ENCODE results near the gene CIAO2A.
"Not testable (repeated sequence)": the region's sequence is repeated elsewhere in the genome, so short reads cannot be mapped to it uniquely, and the experiment has no call there.

CIAO2A gene

GRCh38 chr15:64096668-64097384, 3.2 kb upstream of the CIAO2A start:
- Mint-ChIP-seq H3K4me1 (peaks cover 74% of the 10 kb centered on the region), H3K27ac (peak overlapping the region; percentile 97)
- DNase-seq (ENCODE audit: low spot score in 2 of 2), result no peak

GRCh38 chr15:64095795-64096667, 2.4 kb upstream of the CIAO2A start, which contains the start of gene SNX1:
Gene SNX1 (plus strand): TSS chr15:64095982. CDS start chr15:64096014, 32 bp downstream.
- Mint-ChIP-seq H3K27ac (peak within 1 kb of the TSS; percentile 97), H3K4me3 (peak within 1 kb of the TSS; percentile 99), H3K4me1 (peaks cover 75% of the 10 kb centered on the region), H3K9me3 (no peaks in the 10 kb centered on the region), H3K36me3 (peaks cover 14% of the 10 kb centered on the region)
- DNase-seq (ENCODE audit: low spot score in 2 of 2), result peak; percentile 89 to 96
- peak; percentile 74 for ATAC-seq

More at GRCh38 chr15:64096668-64097384, 3.2 kb upstream of the CIAO2A start:
- ATAC-seq, result no peak
- peak overlapping the region; percentile 99 for H3K4me3 Mint-ChIP-seq
- H3K36me3 Mint-ChIP-seq, result peaks cover 14% of the 10 kb centered on the region
- H3K9me3 Mint-ChIP-seq, result no peaks in the 10 kb centered on the region

DNA sequence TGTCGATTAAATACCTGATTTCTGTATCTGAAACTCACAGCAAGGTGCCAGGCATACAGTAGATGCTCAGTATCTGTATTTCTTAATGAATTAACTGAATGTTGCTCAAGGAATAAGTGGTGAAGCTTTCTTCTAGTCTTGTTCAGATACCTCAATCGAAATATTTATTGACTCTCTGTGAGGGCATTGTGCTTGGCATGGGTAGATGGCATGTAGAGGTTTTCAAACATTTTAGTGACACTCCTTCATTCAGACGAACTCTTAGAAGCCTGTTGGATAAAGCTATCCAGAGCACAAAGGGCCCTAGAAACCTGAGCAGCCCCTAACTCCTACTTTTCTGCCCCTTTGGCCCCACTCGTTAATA, 1.8 kb upstream of the CIAO2A start:
- Mint-ChIP-seq H3K4me1 (peaks cover 80% of the 10 kb centered on the region), H3K4me3 (peak overlapping the region; percentile 99), H3K36me3 (peaks cover 14% of the 10 kb centered on the region)

GRCh38 chr15:64092864-64093626, 593 bp downstream of the CIAO2A start:
- H3K36me3 Mint-ChIP-seq, result peaks cover 34% of the 10 kb centered on the region
- H3K4me3 Mint-ChIP-seq, result peak overlapping the region; percentile 99
- ATAC-seq (peak; percentile 31), DNase-seq (ENCODE audit: low spot score in 2 of 2) (peak; percentile 20 to 77)
- peak overlapping the region; percentile 99 for H3K27ac Mint-ChIP-seq
- H3K9me3 Mint-ChIP-seq, result no peaks in the 10 kb centered on the region
- H3K4me1 Mint-ChIP-seq, result peaks cover 77% of the 10 kb centered on the region

More for the DNA sequence above, 1.8 kb upstream of the CIAO2A start:
- no peak for ATAC-seq
- Mint-ChIP-seq H3K27ac (peak overlapping the region; percentile 97), H3K9me3 (no peaks in the 10 kb centered on the region)
- DNase-seq (ENCODE audit: low spot score in 2 of 2), result no peak

DNA sequence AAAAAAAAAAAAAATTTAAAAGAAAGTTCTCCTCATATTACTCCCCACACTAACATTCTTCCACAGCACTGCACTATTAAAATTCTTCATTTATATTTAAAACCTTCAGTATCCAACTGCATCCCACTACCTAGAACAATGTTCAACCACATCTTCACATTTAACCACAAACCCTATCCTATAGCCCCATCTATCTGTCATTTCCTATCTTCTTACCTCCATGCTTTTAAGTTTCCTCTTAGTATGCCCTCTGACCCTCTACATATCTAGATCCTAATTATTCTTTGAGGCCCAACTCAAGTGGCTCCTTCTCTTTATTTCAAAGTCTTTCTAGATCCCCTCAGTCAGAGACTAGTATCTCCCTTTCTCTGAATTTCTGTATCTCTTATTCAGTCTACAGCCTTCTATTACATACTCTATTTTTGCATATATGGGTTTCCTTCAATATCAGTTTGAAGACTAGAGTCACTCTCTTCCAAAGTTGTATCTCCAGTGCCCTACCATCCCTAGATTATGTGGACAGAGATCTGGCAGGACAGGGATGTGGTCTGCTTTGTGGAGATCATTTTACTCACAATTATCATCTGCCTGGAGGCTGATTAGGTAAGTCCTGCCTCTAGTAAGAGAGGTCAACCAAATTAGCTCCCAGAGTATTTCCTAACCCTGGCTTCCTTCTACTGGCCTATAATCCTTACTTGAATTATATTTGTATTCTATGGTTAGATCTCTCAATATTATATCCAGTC, 1.4 kb downstream of the CIAO2A start:
- H3K27ac Mint-ChIP-seq, result peak overlapping the region; percentile 99
- no peak for ATAC-seq
- peaks cover 42% of the 10 kb centered on the region for H3K36me3 Mint-ChIP-seq
- DNase-seq (ENCODE audit: low spot score in 2 of 2), result no peak
- peaks cover 69% of the 10 kb centered on the region for H3K4me1 Mint-ChIP-seq
- peak overlapping the region; percentile 99 for H3K4me3 Mint-ChIP-seq
- H3K9me3 Mint-ChIP-seq, result no peaks in the 10 kb centered on the region

DNA sequence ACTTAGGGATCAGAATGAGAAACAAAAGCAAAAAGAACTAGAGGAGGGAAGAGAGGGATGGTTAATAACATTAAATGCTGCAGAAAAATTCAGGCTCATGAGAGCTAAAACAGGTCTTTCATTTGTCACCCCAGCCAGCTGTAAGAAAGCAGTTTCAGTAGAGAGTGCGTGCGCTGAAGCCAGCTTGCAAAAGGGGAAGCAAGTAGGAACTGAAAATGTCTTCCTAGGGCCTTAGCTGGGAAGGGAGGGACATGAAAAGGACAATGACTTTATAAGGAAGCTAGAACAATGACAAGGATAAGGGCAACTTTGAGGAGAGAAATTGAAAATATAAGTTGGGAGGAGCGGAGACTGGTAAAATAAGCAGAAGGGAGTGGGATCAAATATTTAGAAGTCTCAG, 3.1 kb downstream of the CIAO2A start:
- DNase-seq (ENCODE audit: low spot score in 2 of 2), result no peak
- Mint-ChIP-seq H3K4me3 (no peak overlapping the region), H3K9me3 (no peaks in the 10 kb centered on the region), H3K4me1 (peaks cover 55% of the 10 kb centered on the region), H3K36me3 (peaks cover 54% of the 10 kb centered on the region), H3K27ac (no peak overlapping the region)
- no peak for ATAC-seq

DNA sequence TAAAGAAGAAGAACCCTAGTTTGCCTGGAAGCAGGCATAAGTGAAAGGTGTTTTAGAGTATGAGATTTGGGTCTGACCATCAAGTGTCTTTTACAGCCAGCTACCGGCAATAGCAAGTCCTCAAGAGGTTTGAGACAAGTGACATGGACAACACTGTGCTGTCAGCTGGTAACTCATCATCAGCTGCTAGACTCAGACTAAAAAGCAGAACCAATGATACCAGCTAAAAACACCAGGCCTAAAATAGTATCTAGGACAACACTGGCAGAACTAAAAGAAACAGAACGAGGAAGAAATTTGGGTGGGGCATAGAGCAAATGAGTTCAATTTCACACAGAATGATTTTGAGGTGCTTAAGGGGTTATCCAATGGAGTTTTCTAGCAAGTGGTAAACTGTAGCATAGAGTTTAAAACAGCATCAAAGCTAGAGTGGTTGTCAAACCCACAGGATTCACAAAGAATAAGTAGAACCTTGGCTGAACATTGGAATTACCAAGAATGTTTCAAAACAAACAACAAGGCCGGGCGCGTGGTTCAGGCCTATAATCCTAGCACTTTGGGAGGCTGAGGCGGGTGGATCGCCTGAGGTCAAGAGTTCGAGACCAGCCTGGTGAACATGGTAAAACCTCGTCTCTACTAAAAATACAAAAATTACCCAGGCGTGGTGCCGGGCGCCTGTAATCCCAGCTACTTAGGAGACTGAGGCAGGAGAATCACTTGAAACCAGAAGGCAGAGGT, 3.9 kb downstream of the CIAO2A start:
- Mint-ChIP-seq H3K9me3 (no peaks in the 10 kb centered on the region), H3K4me1 (peaks cover 47% of the 10 kb centered on the region), H3K4me3 (no peak overlapping the region), H3K27ac (no peak overlapping the region), H3K36me3 (peaks cover 61% of the 10 kb centered on the region)
- no peak for DNase-seq (ENCODE audit: low spot score in 2 of 2)
- ATAC-seq, result no peak

- Mint-ChIP-seq H3K27ac (no peak overlapping the region), H3K4me3 (no peak overlapping the region), H3K4me1 (peaks cover under 1% of the 10 kb centered on the region), H3K36me3 (peaks cover 76% of the 10 kb centered on the region), H3K9me3 (no peaks in the 10 kb centered on the region)
- no peak for DNase-seq (ENCODE audit: low spot score in 2 of 2)
- ATAC-seq, result no peak
These were observed 10.9 kb downstream of the CIAO2A start for GRCh38 chr15:64082757-64083156.

- H3K27ac Mint-ChIP-seq; H3K9me3 Mint-ChIP-seq; H3K4me3 Mint-ChIP-seq; H3K4me1 Mint-ChIP-seq; DNase-seq (ENCODE audit: low spot score in 2 of 2); ATAC-seq: not testable (repeated sequence)
- peaks cover 60% of the 10 kb centered on the region for H3K36me3 Mint-ChIP-seq
These were observed 20.1 kb downstream of the CIAO2A start for GRCh38 chr15:64073496-64073895.

DNA sequence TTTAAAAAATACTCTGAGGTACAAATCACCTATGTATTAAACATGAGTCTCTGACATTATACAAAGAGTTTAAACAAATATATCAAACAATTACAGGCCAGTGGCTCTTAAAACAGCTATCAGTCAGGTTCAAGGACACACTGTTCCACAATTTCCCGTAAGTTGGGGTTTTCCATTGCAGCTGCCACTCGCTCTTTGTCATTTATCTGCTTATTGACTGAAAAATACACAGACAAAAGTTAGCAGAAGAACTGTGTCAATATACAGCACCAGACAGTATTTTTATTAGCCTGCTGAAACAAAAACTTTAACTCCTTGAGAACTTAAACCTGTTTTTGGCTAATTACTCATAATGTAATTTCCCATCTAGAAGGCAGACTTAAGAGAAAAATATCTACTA, 20.8 kb downstream of the CIAO2A start:
- peaks cover 11% of the 10 kb centered on the region for H3K4me1 Mint-ChIP-seq
- peaks cover 53% of the 10 kb centered on the region for H3K36me3 Mint-ChIP-seq
- no peaks in the 10 kb centered on the region for H3K9me3 Mint-ChIP-seq
- ATAC-seq (no peak), DNase-seq (ENCODE audit: low spot score in 2 of 2) (no peak)
- no peak overlapping the region for H3K27ac Mint-ChIP-seq
- no peak overlapping the region for H3K4me3 Mint-ChIP-seq

DNA sequence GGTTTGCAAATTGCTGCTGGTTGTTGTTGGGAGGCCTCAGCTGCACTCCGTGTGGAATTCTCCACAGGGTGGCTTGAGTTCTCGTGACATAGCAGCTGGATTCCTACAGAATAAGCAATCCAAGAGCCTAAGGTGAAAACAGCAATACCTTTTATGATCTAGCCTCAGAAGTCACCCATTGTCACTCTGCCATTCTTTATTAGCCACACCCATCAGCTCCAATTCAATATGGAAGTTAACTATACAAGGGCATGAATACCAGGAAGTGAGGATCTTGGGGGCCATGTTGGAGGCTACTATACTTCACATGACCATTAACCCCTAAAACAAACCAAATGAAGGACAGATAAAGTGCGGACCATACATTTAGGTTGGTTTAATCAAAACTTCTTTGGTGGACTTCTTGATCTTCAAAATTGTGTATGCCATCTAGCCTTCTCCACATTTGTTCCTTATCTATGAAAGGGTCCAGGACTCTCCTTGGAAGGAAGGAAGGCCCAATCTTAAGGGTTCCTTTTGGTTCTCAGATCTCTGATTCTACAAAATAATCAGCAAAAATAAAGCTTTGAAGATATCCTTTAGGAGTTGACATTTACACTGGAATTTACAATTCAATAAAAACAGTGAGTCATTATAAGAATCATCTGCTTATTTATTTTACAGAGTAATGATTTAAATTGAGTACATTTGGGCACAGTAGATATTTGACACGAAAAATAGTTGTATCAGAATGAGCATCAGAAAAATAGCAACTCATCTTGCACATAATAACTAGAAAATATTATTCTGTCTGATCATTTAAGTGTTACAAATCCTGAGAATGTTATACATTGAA, 21.5 kb downstream of the CIAO2A start:
- no peak for ATAC-seq
- H3K4me3 Mint-ChIP-seq, result no peak overlapping the region
- no peaks in the 10 kb centered on the region for H3K9me3 Mint-ChIP-seq
- H3K27ac Mint-ChIP-seq, result no peak overlapping the region
- peaks cover 47% of the 10 kb centered on the region for H3K36me3 Mint-ChIP-seq
- peaks cover 10% of the 10 kb centered on the region for H3K4me1 Mint-ChIP-seq
- no peak for DNase-seq (ENCODE audit: low spot score in 2 of 2)

- Mint-ChIP-seq H3K27ac (no peak overlapping the region), H3K4me3 (no peak overlapping the region), H3K4me1 (peaks cover 10% of the 10 kb centered on the region), H3K36me3 (peaks cover 43% of the 10 kb centered on the region), H3K9me3 (no peaks in the 10 kb centered on the region)
- ATAC-seq (no peak), DNase-seq (ENCODE audit: low spot score in 2 of 2) (no peak)
These were observed 22.4 kb downstream of the CIAO2A start for GRCh38 chr15:64070965-64071851.

GRCh38 chr15:64070106-64070505, 23.5 kb downstream of the CIAO2A start:
- Mint-ChIP-seq H3K27ac (no peak overlapping the region), H3K36me3 (peaks cover 32% of the 10 kb centered on the region), H3K4me1 (peaks cover 10% of the 10 kb centered on the region), H3K9me3 (no peaks in the 10 kb centered on the region), H3K4me3 (no peak overlapping the region)
- DNase-seq (ENCODE audit: low spot score in 2 of 2) (no peak), ATAC-seq (no peak)

Data from stimulated activated effector memory CD8-positive, alpha-beta T cell treated with anti-CD3 and anti-CD28 coated beads, Interleukin-12 subunit alpha, Interleukin-12 subunit beta, amount 100 ng/mL, for 72 hours (primary cell).